Measurements from ENCODE around the gene TPRKB. TPM values are rescaled to one million over a fixed set of nuclear protein-coding genes. Genes with fewer than 3 reads are reported as not detected.
"Not testable (repeated sequence)": the region's sequence is repeated elsewhere in the genome, so short reads cannot be mapped to it uniquely, and the experiment has no call there.

Gene TPRKB
- total RNA-seq, 1 experiment from 2014 or later: 60.8 TPM

GRCh38 chr2:73708527-73708926 is 28.6 kb downstream of the TPRKB start:
- Histone ChIP-seq H3K9me3 (no peaks in the 10 kb centered on the region), H3K27me3 (no peaks in the 10 kb centered on the region), H3K4me3 (no peak overlapping the region), H3K36me3 (no peaks in the 10 kb centered on the region)
- DNase-seq: no peak

GRCh38 chr2:73707636-73708035 is 29.5 kb downstream of the TPRKB start:
- no peak for DNase-seq
- Histone ChIP-seq H3K9me3 (no peaks in the 10 kb centered on the region), H3K36me3 (no peaks in the 10 kb centered on the region), H3K4me3 (no peak overlapping the region), H3K27me3 (no peaks in the 10 kb centered on the region)

GRCh38 chr2:73707058-73707457 is 30.1 kb downstream of the TPRKB start:
- no peak overlapping the region for H3K4me3 ChIP-seq
- H3K36me3 ChIP-seq: no peaks in the 10 kb centered on the region
- no peak for DNase-seq
- H3K9me3 ChIP-seq: no peaks in the 10 kb centered on the region
- H3K27me3 ChIP-seq: no peaks in the 10 kb centered on the region

GRCh38 chr2:73705091-73705490 is 32.1 kb downstream of the TPRKB start:
- Histone ChIP-seq H3K27me3 (no peaks in the 10 kb centered on the region), H3K36me3 (no peaks in the 10 kb centered on the region), H3K4me3 (no peak overlapping the region), H3K9me3 (no peaks in the 10 kb centered on the region)
- DNase-seq: no peak

GRCh38 chr2:73704285-73704684 is 32.9 kb downstream of the TPRKB start:
- no peaks in the 10 kb centered on the region for H3K9me3 ChIP-seq
- DNase-seq: no peak
- no peaks in the 10 kb centered on the region for H3K36me3 ChIP-seq
- no peaks in the 10 kb centered on the region for H3K27me3 ChIP-seq
- H3K4me3 ChIP-seq: no peak overlapping the region

GRCh38 chr2:73703675-73704074 is 33.5 kb downstream of the TPRKB start:
- DNase-seq: no peak
- Histone ChIP-seq H3K36me3 (no peaks in the 10 kb centered on the region), H3K4me3 (no peak overlapping the region), H3K27me3 (no peaks in the 10 kb centered on the region), H3K9me3 (no peaks in the 10 kb centered on the region)

- not testable (repeated sequence) for DNase-seq, H3K27me3 ChIP-seq, H3K36me3 ChIP-seq, H3K4me3 ChIP-seq, H3K9me3 ChIP-seq
These were observed 34.2 kb downstream of the TPRKB start for GRCh38 chr2:73702852-73703493.

- no peaks in the 10 kb centered on the region for H3K27me3 ChIP-seq
- no peaks in the 10 kb centered on the region for H3K36me3 ChIP-seq
- no peaks in the 10 kb centered on the region for H3K9me3 ChIP-seq
- DNase-seq: no peak
- H3K4me3 ChIP-seq: no peak overlapping the region
These were observed 35.0 kb downstream of the TPRKB start for GRCh38 chr2:73701968-73702665.

GRCh38 chr2:73701448-73701765 is 35.7 kb downstream of the TPRKB start:
- H3K27me3 ChIP-seq, DNase-seq, H3K36me3 ChIP-seq, H3K4me3 ChIP-seq, H3K9me3 ChIP-seq: not testable (repeated sequence)

GRCh38 chr2:73700661-73701447 is 36.3 kb downstream of the TPRKB start:
- H3K36me3 ChIP-seq: no peaks in the 10 kb centered on the region
- no peak for DNase-seq
- H3K4me3 ChIP-seq: no peak overlapping the region
- no peaks in the 10 kb centered on the region for H3K9me3 ChIP-seq
- no peaks in the 10 kb centered on the region for H3K27me3 ChIP-seq

- Histone ChIP-seq H3K9me3 (no peaks in the 10 kb centered on the region), H3K36me3 (no peaks in the 10 kb centered on the region)
- no peak for DNase-seq
These were observed 37.0 kb downstream of the TPRKB start for GRCh38 chr2:73700131-73700611.

GRCh38 chr2:73699437-73699836 is 37.7 kb downstream of the TPRKB start:
- Histone ChIP-seq H3K36me3 (no peaks in the 10 kb centered on the region), H3K9me3 (no peaks in the 10 kb centered on the region), H3K4me3 (no peak overlapping the region), H3K27me3 (no peaks in the 10 kb centered on the region)
- DNase-seq: no peak

More at GRCh38 chr2:73700131-73700611, 37.0 kb downstream of the TPRKB start:
- H3K27me3 ChIP-seq: no peaks in the 10 kb centered on the region
- H3K4me3 ChIP-seq: no peak overlapping the region

GRCh38 chr2:73698101-73698500 is 39.0 kb downstream of the TPRKB start:
- H3K4me3 ChIP-seq: no peak overlapping the region
- no peaks in the 10 kb centered on the region for H3K9me3 ChIP-seq
- no peak for DNase-seq
- H3K27me3 ChIP-seq: no peaks in the 10 kb centered on the region
- H3K36me3 ChIP-seq: no peaks in the 10 kb centered on the region

- no peaks in the 10 kb centered on the region for H3K27me3 ChIP-seq
- H3K9me3 ChIP-seq: no peaks in the 10 kb centered on the region
- H3K36me3 ChIP-seq: no peaks in the 10 kb centered on the region
- no peak for DNase-seq
- H3K4me3 ChIP-seq: no peak overlapping the region
These were observed 39.5 kb downstream of the TPRKB start for GRCh38 chr2:73697606-73698005.

- DNase-seq, H3K36me3 ChIP-seq, H3K9me3 ChIP-seq, H3K27me3 ChIP-seq, H3K4me3 ChIP-seq: not testable (repeated sequence)
These were observed 40.2 kb downstream of the TPRKB start for GRCh38 chr2:73696985-73697384.

GRCh38 chr2:73696521-73696920 is 40.6 kb downstream of the TPRKB start:
- H3K4me3 ChIP-seq, DNase-seq, H3K9me3 ChIP-seq, H3K36me3 ChIP-seq, H3K27me3 ChIP-seq: not testable (repeated sequence)

- DNase-seq: not testable (repeated sequence)
These were observed 46.6 kb downstream of the TPRKB start for GRCh38 chr2:73690372-73691088.

More at GRCh38 chr2:73690372-73691088, 46.6 kb downstream of the TPRKB start:
- not testable (repeated sequence) for H3K9me3 ChIP-seq, H3K36me3 ChIP-seq, H3K27me3 ChIP-seq, H3K4me3 ChIP-seq
